HG02610 (cell line): Measurements from ENCODE around the gene DGKH.
"Not testable (repeated sequence)": the region's sequence is repeated elsewhere in the genome, so short reads cannot be mapped to it uniquely, and the experiment has no call there.

Source experiments
- ATAC-seq: cut with Tn5 transposase; IDR thresholded peaks from one replicate; pipeline ENCODE4 v1.9.1; 2021; ENCODE audit warnings: mild to moderate bottlenecking, moderate library complexity; ENCODE audit not compliant: unreplicated experiment

The DGKH gene

DNA sequence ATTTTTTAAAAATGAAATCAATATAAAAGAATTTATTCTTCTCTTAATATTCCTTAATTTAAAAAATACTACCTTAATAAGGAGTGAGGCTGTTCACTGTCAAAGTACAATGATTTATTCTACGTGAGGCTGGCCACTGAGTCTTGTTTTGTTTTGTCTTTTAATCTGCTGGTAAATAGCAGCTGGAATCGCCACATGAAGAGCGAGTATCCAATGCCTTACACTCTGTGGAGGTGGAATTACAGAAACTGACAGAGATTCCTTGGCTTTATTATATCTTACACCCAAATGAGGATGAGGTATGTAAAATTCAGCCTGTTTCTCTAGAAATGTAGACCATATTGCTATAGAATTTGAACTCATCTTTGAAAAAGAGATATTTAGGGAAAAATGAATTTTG, 170.6 kb downstream of the DGKH start:
- no peak for ATAC-seq

- no peak for ATAC-seq
These were observed 171.4 kb downstream of the DGKH start for GRCh38 chr13:42219876-42220275.

GRCh38 chr13:42221121-42221765, 172.8 kb downstream of the DGKH start:
- no peak for ATAC-seq

GRCh38 chr13:42223681-42224080, 175.2 kb downstream of the DGKH start:
- ATAC-seq = no peak

GRCh38 chr13:42225051-42225450, 176.6 kb downstream of the DGKH start:
- no peak for ATAC-seq

DNA sequence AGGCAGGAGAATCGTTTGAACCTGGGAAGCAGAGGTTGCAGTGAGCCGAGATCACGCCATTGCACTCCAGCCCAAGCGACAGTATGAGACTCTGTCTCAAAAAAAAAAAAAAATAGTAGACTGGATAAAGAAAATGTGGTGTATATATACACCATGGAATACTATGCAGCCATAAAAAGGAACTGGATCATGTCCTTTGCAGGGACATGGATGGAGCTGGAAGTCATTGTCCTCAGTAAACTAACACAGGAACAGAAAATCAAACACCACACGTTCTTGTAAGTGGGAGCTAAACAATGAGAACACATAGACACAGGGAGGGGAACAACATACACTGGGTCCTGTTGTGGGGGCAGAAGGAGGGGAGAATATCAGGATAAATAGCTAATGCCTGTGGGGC, 178.3 kb downstream of the DGKH start:
- ATAC-seq = not testable (repeated sequence)

DNA sequence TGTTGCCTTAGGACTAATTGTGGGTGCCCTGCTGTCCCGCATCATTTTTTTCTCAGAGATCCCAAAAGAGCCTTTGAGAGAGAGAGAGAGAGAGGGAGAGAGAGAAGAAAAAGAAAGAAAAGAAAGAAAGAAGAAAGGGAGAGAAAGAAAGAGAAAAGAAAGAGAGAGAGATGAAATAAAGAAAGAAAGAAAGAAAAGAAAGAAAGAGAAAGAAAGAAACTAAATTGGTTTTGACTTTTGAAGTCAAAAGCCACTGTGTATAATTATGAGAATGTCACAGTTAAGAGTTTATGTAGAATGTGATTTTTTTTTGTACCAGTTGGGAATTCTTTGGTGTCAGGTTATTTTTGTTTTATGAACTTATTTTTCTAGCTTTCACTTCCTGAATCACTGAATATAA, 180.1 kb downstream of the DGKH start:
- ATAC-seq = no peak

DNA sequence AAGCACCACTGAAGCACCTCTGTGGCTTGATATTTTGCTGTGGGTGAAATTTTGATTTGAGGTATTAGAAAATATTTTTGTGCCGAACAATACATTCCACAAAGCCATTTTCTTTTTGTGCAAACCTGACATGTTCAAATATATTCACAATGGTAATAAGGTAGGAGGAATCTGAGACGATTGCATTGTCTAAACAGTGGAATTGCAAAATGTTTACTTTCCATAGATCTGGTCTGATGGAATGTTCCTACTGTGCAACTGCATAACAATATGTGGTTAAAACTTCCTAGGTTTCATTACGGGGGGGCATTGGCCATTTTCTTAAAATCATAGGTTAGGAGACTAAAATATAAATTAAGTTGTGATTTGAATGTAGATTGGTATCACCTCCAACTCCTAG, 180.8 kb downstream of the DGKH start:
- ATAC-seq = no peak

DNA sequence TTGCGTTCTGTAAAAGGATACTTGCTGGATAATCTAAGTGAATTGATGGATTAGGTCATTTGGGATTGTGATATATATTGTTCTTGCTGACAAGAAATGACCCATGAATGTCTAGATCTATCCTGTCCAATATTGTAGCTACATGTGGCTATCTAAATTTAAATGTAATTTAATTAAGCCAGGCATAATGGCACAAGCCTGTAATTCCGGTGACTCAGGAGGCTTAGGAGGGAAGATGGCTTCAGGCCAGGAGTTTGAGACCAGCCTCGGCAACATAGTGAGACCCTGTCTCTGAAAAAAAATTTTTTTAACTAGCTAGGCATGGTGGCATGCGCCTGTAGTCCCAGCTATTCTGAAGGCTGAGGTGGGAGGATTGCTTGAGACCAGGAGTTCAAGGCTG, 184.2 kb downstream of the DGKH start:
- ATAC-seq = no peak

DNA sequence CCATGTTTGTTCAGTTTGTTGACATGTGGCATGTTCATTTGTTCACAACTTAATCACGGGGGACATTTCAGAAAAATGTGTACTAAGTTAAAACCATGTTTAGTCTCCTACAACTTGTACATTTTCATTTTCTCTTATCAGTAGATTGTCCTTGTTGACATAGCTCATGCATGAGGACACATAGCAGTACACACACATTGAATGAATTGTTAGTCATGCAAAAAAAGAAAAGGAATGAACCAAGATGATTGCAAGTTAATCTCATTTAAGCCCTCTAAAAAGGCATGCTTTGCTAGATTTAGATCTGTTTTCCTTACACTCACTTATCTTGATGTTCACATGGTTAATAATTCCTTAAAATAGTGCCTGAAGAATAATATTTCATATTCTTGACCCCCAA, 185.3 kb downstream of the DGKH start:
- ATAC-seq = no peak

DNA sequence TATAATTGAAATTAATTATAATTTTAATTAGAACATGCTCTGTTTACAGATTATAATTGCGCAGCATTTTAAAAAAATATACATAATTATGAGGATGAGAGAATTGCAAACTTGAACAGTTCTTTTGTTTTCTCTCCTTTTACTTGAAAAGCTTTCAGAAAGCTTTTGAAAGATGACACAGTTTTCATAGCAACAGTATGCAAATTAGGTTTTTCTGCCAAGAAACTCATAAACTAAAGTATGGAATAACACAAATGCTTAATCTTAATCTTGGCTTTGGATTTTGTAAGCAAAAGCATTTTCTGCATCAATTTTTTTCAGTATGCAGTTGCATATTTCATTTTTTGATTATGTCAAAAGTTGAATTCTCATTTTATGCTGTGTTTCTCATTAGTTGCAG, 190.7 kb downstream of the DGKH start:
- ATAC-seq = no peak

GRCh38 chr13:42239644-42240043, 191.2 kb downstream of the DGKH start:
- no peak for ATAC-seq

DNA sequence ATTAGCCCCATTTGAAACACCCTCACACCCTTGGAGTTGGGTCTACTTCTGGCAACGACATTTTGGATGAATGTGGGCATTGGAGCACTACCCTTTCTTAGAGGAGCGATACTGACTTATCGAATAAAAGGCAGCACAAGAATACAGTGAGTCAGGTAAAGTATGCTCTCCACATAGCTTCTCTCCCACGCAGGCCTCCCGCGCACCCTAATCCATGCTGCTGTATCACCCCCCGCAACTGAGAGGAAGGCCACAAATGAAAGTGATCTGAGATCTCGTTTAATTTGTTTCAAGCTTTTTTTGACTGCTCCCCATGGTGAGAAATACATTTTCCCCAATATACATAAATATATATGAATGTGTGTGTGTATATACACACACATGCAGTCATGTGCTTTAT, 198.1 kb downstream of the DGKH start:
- ATAC-seq = no peak

DNA sequence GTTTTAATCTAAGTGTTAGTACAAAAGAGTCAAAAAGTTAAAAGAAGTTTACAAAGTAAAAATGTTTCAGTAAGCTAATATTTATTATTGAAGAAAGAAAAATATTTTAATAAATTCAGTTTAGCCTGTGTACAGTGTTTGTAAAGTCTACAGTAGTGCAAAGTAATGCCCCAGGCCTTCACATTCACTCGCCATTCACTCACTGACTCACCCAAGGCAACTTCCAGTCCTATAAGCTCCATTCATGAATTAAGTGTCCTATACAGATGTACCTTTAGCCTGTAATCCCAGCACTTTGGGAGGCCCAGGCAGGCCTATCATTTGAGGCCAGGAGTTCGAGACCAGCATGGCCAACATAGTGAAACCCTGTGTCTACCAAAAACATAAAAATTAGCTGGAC, 199.4 kb downstream of the DGKH start:
- no peak for ATAC-seq

GRCh38 chr13:42255886-42256285, 207.4 kb downstream of the DGKH start:
- no peak for ATAC-seq

GRCh38 chr13:42258747-42259146, 210.3 kb downstream of the DGKH start:
- ATAC-seq = no peak

DNA sequence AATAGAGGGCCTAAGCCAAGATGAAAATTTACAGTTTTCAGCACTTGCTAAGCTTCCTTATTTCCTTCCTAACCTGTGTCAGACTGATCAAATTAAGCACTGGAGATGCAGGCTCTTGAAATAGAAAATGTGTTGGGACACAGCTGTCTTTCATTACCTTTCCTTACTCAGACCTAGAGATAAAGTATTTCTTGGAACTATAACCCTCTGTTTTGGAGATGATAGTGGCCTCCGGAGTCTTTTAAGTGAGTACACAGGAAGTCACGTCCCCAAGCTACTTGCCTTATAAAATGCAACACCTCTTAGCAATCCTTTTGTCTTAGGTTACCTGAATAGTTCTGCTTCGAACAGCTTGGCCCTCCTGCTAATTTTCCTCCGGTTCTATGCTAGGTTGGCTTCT, 211.1 kb downstream of the DGKH start:
- no peak for ATAC-seq

DNA sequence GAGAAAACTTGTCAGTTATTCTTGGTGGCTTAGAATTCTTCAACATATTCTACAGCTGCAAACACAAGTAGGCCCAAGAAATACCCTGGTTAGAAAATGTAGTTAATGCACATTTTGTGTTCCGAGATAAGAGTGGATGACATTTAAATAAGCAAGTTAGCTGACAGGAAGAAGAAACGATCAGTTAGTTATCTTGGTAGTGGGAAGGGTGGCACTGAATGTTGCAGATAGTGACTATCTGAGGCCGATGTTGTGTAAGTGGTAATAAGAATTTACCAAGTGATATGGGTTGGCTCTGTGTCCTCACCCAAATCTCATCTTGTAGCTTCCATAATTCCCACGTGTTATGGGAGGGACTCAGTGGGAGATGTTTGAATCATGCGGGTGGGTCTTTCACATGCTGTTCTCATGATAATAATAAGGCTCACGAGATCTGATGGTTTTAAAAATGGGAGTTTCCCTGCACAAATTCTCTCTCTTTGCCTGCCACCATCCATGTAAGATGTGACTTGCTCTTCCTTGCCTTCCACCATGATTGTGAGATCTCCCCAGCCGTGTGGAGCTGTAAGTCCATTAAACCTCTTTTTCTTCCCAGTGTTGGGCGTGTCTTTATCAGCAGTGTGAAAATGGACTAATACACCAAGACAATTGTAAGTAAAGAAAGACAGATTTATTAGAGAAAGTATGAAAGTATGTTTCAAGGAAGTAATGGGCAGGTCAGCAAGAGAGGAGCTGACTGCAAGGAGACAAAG, 212.6 kb downstream of the DGKH start:
- ATAC-seq = no peak

DNA sequence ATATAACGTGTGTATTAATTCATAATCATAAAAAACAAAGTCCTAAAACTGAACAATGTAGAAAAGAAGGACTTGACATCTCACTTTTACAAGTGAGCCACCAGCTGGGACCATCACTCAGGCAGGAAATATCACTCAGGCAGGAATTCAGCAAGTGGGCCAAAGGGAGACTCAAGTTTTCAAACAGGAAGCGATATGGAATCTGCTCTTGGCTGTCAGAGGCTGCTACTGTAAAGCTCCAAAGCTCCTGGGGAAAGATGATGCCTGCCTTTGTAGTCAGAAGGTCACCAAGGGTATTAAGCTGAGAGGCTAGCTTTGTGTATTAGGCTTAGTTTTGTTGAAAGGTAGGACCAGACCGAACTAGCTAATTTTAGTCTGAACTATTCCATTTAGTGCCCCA, 218.0 kb downstream of the DGKH start:
- ATAC-seq = no peak

DNA sequence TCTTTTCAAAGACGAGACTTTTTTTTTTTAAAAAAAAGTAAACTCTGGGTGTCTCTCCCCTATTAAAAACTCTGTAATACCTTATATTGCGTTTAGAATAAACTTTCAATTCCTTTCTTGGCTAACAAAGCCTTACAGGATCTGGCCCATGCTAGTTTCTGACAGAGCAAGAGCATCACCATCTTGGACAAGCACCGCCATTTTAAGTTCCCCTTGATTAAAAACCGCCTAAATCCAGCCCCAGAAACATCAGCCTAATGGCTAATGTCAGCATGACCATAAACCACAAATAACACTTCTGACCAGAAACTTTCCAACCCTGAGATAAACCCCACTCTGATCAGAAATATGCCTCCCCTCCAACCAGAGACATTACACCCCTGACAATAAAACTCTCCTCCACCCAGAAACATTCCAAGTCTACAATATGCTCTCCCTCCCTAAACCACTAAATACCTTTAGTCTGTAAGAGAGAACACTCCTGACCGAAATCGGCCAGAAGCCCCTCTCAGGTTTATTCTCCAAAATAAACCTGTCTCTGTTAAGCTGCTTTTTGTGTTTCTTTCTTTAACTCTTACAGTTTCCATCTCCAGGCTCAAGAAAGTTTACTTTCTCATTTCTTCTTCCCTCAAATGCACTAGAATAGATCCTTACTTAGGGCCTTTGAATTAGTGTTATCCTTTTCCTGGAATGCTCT, 221.9 kb downstream of the DGKH start:
- no peak for ATAC-seq

GRCh38 chr13:42270857-42271215, 222.4 kb downstream of the DGKH start:
- ATAC-seq = no peak
